Subcutaneous adipose tissue (tissue), 4 donors: Measurements from ENCODE around the gene SPEG. TPM values are rescaled to one million over a fixed set of nuclear protein-coding genes. Genes with fewer than 3 reads are reported as not detected.

Source experiments
- CTCF ChIP-seq: fragments of 450-650 bp; IDR thresholded peaks from one replicate; pipeline ENCODE4 v1.5.1; 2016; ENCODE audit warnings: low read depth, mild to moderate bottlenecking, control low read depth, antibody characterized with exemption, moderate library complexity
- total RNA-seq, 4 donors: library from RNA; depleted of rRNA; stranded (reverse); fragments of >200 nt; gene quantifications; one replicate each; pipeline ENCODE4 v1.1.0, GENCODE V29; 2016

The SPEG gene
- total RNA-seq, 4 donors from 2014 or later, result 0.49 to 5.9 (median 2.9) TPM

GRCh38 chr2:219405958-219406860 lies 28.4 kb upstream of the SPEG start:
- TF ChIP-seq CTCF, result no peak

DNA sequence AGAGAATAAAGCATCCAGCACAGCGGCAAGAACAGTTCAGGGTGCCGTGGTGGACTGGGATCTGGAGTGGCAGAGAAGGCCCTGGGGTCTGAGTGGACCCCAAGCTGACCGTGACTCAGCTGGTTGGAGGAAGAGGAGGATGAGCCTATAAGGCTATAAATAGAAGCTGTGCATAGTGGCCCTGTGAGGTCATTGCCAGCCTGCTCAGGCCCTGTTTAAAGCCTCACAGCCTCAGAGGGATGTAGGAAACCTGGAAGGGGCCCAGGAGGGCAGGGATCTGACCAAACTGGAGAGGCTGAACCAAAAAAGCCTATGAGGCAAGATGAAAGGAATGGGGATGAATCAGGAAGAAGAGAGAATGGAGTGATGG lies 27.8 kb upstream of the SPEG start:
- no peak for TF ChIP-seq CTCF

GRCh38 chr2:219408204-219408603 lies 26.4 kb upstream of the SPEG start:
- TF ChIP-seq CTCF, result no peak

GRCh38 chr2:219408631-219409030 lies 26.0 kb upstream of the SPEG start:
- no peak for TF ChIP-seq CTCF

- TF ChIP-seq CTCF, result no peak
Measured at GRCh38 chr2:219409619-219410018, 25.0 kb upstream of the SPEG start.

- no peak for TF ChIP-seq CTCF
Measured at GRCh38 chr2:219410390-219410789, 24.3 kb upstream of the SPEG start.

DNA sequence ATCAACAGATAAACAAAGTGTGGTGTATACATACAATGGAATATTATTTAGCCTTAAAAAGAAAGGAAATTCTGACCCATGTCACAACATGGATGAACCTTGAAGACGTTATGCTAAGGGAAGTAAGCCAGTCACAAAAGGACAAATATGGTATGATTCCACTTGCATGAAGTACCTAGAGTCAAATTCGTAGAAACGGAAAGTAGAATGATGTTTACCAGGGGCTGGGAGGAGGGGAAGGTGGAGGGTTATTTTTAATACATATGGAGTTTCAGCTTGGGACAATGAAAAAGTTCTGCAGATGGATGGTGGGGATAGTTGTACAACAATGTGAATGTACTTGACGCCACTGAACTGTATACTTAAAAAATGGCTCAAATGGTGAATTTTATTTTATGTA lies 19.8 kb upstream of the SPEG start:
- TF ChIP-seq CTCF, result no peak
